Measurements from ENCODE around the gene SH3PXD2A. TPM values are rescaled to one million over a fixed set of nuclear protein-coding genes. Genes with fewer than 3 reads are reported as not detected.

The SH3PXD2A gene
- total and polyA plus RNA-seq, 4 donors, result 23.1 to 41.2 (median 32.7) TPM

DNA sequence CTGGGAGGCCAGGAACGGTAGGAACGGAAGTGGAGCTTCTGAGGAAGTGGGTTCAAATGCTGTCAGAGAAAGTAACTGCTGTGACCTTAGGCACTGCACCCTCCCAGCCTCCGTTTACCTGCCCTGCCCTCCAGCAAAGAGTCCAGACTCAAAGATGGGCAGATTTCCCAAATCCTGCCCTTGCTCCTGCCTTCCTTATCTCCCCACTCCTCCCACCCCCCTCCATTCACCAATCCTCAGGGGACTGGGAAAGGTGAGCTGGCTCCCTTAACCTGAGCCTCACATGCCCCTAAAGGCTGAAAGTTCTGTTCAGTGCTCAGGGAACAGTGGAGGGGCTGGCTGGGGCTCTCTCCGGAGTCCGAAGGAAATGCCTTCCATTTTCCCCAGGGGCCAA is 161.6 kb downstream of the SH3PXD2A start:
- Histone ChIP-seq H3K4me1 (ENCODE audit: control insufficient read depth, insufficient read depth, low read length) (peaks cover 64% of the 10 kb centered on the region), H3K36me3 (ENCODE audit: control insufficient read depth, insufficient read depth, low read length) (no peaks in the 10 kb centered on the region), H3K9me3 (ENCODE audit: control insufficient read depth, insufficient read depth, low read length) (no peaks in the 10 kb centered on the region), H3K27me3 (ENCODE audit: control insufficient read depth, insufficient read depth, low read length) (peaks cover 40% of the 10 kb centered on the region), H3K27ac (ENCODE audit: low read depth, low read length) (no peak overlapping the region), H3K4me3 (ENCODE audit: low read depth, low read length) (peak overlapping the region; percentile 30)
- DNase-seq (ENCODE audit: low read depth in 4 of 6, low spot score in 6 of 6), result no peak
- WGBS (ENCODE audit: insufficient coverage), result 41% methylated on average over 4 of the region's 5 CpGs

DNA sequence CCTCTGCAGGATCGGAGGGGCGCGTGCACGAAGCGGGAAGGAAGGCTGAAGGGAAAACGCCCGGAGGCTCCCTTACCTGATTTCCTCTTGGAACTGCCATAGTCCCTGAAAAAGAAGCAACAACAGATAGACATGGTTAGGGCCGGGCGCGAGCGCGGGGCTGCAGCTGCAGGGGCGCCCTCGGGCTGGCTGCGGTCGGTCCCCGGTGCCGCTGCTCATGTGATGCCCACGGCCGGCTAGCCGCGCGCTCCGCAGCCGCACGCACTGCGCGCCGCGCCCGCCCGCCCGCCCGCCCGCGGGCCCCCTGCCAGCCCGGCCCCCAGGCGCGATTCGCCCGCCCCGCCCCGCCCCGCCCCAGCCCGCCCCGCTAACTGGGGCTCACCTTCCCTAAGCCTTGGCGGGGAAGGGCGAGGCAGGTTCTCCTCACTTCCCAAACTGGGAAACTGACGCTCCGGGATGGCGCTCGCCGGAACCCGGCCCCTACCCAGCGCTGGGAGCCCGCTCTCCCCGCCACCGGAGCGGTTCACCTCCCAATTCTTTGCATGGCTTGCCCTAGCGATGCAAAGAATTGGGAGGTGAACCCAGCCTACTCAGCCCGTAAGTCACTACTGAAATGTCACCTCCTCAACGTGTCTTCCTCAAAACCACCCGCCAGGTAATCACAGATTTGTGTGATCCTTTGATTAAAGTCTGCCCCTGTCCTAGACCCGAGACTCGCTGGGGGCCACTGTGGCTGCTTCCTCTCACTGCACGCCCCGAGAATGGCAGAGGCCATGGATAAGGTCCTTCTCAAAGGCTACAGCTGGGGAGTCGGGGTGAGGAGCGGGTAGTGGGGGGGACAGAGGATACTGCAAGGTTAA is 162.2 kb downstream of the SH3PXD2A start:
- Histone ChIP-seq H3K36me3 (ENCODE audit: control insufficient read depth, insufficient read depth, low read length) (no peaks in the 10 kb centered on the region), H3K4me1 (ENCODE audit: control insufficient read depth, insufficient read depth, low read length) (peaks cover 58% of the 10 kb centered on the region), H3K4me3 (ENCODE audit: low read depth, low read length) (peak overlapping the region; percentile 50), H3K27me3 (ENCODE audit: control insufficient read depth, insufficient read depth, low read length) (peaks cover 39% of the 10 kb centered on the region), H3K27ac (ENCODE audit: low read depth, low read length) (peak overlapping the region; percentile 40), H3K9me3 (ENCODE audit: control insufficient read depth, insufficient read depth, low read length) (no peaks in the 10 kb centered on the region)
- WGBS (ENCODE audit: insufficient coverage), result under 1% methylated on average over 46 of the region's 69 CpGs
- DNase-seq (ENCODE audit: low read depth in 4 of 6, low spot score in 6 of 6), result peak in 2 of 6 donors; percentile 43 to 53

DNA sequence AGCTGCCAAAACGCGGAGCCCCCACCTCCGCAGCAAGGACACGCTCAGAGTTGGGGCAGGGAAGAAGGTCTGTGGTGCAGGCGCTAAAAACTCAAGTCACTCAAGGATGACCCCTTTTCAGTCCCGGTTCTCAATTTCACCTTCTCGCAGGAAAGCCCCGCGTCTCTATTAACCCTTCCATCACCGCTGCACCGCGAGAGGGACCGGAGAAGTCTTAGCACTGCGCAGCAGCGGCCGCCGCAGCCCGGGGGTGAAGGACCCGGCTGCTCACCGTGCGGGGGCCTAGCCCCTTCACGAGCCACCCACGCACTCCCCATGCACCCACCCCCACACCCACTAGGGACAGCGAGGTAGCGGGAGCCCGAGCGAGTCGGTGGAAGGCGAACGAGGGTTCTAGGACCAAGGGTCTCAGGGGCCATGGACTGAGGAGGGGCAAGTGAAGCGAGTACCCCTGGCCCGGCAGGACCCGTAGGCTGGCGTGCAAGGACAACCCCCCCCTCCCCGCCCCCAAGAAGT is 162.9 kb downstream of the SH3PXD2A start:
- Histone ChIP-seq H3K9me3 (ENCODE audit: control insufficient read depth, insufficient read depth, low read length) (no peaks in the 10 kb centered on the region), H3K27me3 (ENCODE audit: control insufficient read depth, insufficient read depth, low read length) (peaks cover 38% of the 10 kb centered on the region), H3K36me3 (ENCODE audit: control insufficient read depth, insufficient read depth, low read length) (no peaks in the 10 kb centered on the region), H3K4me3 (ENCODE audit: low read depth, low read length) (peak overlapping the region; percentile 50), H3K27ac (ENCODE audit: low read depth, low read length) (peak overlapping the region; percentile 40), H3K4me1 (ENCODE audit: control insufficient read depth, insufficient read depth, low read length) (peaks cover 51% of the 10 kb centered on the region)
- WGBS (ENCODE audit: insufficient coverage), result 4% methylated on average over 30 of the region's 35 CpGs
- DNase-seq (ENCODE audit: low read depth in 4 of 6, low spot score in 6 of 6), result peak in 2 of 6 donors; percentile 25 to 26

DNA sequence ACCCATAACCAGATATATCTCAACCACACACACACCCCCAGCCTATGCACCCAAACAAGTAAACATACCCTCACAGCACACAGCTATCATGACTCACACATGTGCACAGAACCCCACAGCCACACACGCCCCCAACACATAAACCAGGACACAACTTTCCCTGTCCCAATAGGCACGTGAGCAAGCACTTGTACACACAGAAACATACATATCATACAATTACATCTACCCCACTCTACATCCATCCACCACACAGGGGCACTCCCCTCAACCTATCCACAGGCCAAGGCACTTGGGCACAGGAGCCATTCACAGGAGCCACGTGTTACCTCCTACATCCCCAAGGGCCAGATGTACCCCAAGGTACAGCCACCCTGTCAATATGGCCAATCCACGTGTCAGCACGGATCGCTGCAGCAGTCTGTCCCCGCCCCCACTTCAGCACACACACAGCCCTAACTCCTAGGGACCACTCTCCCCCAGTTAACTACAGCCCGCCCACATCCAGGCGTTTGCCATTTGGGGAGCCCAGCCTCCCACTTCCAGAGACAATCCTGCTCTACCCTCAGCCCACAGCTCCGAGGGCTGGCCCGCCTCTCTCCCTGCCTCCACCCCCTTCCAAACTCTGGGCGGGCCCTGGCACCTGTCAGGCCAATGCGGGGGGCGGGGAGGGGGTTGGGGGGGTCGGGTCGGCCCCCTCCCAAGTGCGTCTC is 163.5 kb downstream of the SH3PXD2A start:
- Histone ChIP-seq H3K9me3 (ENCODE audit: control insufficient read depth, insufficient read depth, low read length) (no peaks in the 10 kb centered on the region), H3K36me3 (ENCODE audit: control insufficient read depth, insufficient read depth, low read length) (no peaks in the 10 kb centered on the region), H3K4me1 (ENCODE audit: control insufficient read depth, insufficient read depth, low read length) (peaks cover 45% of the 10 kb centered on the region), H3K27me3 (ENCODE audit: control insufficient read depth, insufficient read depth, low read length) (peaks cover 38% of the 10 kb centered on the region), H3K27ac (ENCODE audit: low read depth, low read length) (no peak overlapping the region), H3K4me3 (ENCODE audit: low read depth, low read length) (peak overlapping the region; percentile 50)
- 44% methylated on average over 7 of the region's 17 CpGs for WGBS (ENCODE audit: insufficient coverage)
- no peak for DNase-seq (ENCODE audit: low read depth in 4 of 6, low spot score in 6 of 6)

DNA sequence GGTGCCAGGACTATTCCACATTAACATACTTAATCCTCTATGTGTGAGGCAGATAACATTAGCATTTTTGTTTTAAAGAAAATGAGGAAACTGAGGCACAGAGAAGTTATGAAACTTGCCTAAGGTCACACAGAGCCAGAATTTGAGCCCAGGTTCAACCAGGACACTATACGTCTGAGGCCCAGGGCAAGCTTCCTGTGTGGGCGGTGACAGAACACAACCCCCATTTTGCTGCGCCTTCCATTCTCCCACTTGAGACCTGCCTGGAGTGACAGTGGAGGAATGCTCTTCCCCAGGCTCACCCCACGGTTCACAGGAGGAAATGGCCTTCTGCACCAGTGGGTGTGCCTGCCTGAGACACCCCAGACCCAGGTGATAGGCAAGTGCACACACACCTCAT is 164.1 kb downstream of the SH3PXD2A start:
- WGBS (ENCODE audit: insufficient coverage), result 87% methylated on average over 4 of the region's 4 CpGs
- DNase-seq (ENCODE audit: low read depth in 4 of 6, low spot score in 6 of 6), result no peak
- no peak overlapping the region for H3K27ac ChIP-seq (ENCODE audit: low read depth, low read length)
- H3K27me3 ChIP-seq (ENCODE audit: control insufficient read depth, insufficient read depth, low read length), result peaks cover 37% of the 10 kb centered on the region
- H3K4me1 ChIP-seq (ENCODE audit: control insufficient read depth, insufficient read depth, low read length), result peaks cover 42% of the 10 kb centered on the region
- no peaks in the 10 kb centered on the region for H3K9me3 ChIP-seq (ENCODE audit: control insufficient read depth, insufficient read depth, low read length)
- no peak overlapping the region for H3K4me3 ChIP-seq (ENCODE audit: low read depth, low read length)
- no peaks in the 10 kb centered on the region for H3K36me3 ChIP-seq (ENCODE audit: control insufficient read depth, insufficient read depth, low read length)

DNA sequence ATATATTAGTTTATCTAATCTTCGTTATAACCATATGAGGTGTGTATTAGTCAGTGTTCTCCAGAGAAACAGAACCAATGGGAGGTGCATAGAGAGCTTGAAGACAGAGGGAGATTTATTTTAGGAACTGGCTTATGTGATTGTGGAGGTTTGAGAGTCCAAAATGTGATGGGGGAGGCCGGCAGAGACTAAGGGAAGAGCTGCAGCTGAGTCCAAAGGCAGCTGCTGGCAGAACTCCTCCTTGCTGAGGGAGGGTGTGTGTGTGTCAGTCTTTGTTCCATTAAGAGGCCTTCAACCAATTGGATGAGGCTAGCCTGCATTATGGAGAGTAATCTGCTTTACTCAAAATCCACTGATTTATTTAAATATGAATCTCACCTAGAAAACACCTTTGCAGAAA is 165.1 kb downstream of the SH3PXD2A start:
- WGBS (ENCODE audit: insufficient coverage), result 50% methylated on average over 1 of the region's 2 CpGs
- Histone ChIP-seq H3K27me3 (ENCODE audit: control insufficient read depth, insufficient read depth, low read length) (peaks cover 29% of the 10 kb centered on the region), H3K4me1 (ENCODE audit: control insufficient read depth, insufficient read depth, low read length) (peaks cover 35% of the 10 kb centered on the region), H3K27ac (ENCODE audit: low read depth, low read length) (no peak overlapping the region), H3K36me3 (ENCODE audit: control insufficient read depth, insufficient read depth, low read length) (no peaks in the 10 kb centered on the region), H3K9me3 (ENCODE audit: control insufficient read depth, insufficient read depth, low read length) (no peaks in the 10 kb centered on the region), H3K4me3 (ENCODE audit: low read depth, low read length) (no peak overlapping the region)
- no peak for DNase-seq (ENCODE audit: low read depth in 4 of 6, low spot score in 6 of 6)

DNA sequence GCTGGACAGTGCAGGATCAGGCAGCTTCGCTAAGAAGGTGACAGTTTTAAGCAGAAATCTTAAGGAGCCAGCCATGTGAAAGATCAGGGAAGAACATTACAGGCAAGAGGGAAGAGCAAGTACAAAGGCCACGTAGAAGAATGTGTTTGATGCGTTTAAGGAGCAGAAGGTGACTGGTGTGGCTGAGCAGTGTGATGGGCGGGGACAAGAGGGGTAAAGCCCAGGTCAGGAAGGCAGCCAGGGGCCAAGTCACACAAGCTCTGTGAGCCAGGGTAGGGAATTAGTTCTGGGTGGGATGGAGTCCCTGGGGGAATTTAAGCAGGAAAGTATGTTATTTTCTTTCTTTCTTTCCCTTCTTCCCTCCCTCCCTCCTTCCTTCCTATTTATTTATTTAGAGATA is 166.9 kb downstream of the SH3PXD2A start:
- Histone ChIP-seq H3K4me3 (ENCODE audit: low read depth, low read length) (no peak overlapping the region), H3K36me3 (ENCODE audit: control insufficient read depth, insufficient read depth, low read length) (no peaks in the 10 kb centered on the region), H3K4me1 (ENCODE audit: control insufficient read depth, insufficient read depth, low read length) (peaks cover 22% of the 10 kb centered on the region), H3K27ac (ENCODE audit: low read depth, low read length) (no peak overlapping the region), H3K27me3 (ENCODE audit: control insufficient read depth, insufficient read depth, low read length) (peaks cover 11% of the 10 kb centered on the region), H3K9me3 (ENCODE audit: control insufficient read depth, insufficient read depth, low read length) (no peaks in the 10 kb centered on the region)
- DNase-seq (ENCODE audit: low read depth in 4 of 6, low spot score in 6 of 6), result no peak
- WGBS (ENCODE audit: insufficient coverage), result 43% methylated on average over 4 of the region's 4 CpGs

DNA sequence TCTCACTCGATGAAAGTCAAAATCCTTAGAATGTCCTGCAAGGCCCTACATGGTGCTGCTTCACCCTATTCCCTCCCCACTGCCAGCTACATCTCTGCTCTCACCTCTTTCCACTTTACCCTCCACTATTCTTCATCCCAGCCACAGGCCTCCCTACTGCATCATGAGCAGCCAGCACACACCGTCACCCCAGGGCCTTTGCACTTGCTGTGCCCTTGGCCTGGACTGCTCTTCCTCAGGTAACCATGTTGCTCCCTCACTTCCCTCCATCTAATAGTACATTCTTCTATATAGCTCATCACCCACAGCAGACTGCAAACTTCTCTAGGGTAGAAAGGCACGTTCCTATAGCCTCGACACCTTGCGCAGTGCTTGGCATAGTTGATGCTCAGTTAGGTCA is 167.7 kb downstream of the SH3PXD2A start:
- peaks cover 6% of the 10 kb centered on the region for H3K27me3 ChIP-seq (ENCODE audit: control insufficient read depth, insufficient read depth, low read length)
- no peak overlapping the region for H3K27ac ChIP-seq (ENCODE audit: low read depth, low read length)
- no peak overlapping the region for H3K4me3 ChIP-seq (ENCODE audit: low read depth, low read length)
- WGBS (ENCODE audit: insufficient coverage), result 97% methylated on average over 5 of the region's 5 CpGs
- DNase-seq (ENCODE audit: low read depth in 4 of 6, low spot score in 6 of 6), result no peak
- H3K4me1 ChIP-seq (ENCODE audit: control insufficient read depth, insufficient read depth, low read length), result peaks cover 16% of the 10 kb centered on the region
- no peaks in the 10 kb centered on the region for H3K36me3 ChIP-seq (ENCODE audit: control insufficient read depth, insufficient read depth, low read length)
- H3K9me3 ChIP-seq (ENCODE audit: control insufficient read depth, insufficient read depth, low read length), result no peaks in the 10 kb centered on the region

DNA sequence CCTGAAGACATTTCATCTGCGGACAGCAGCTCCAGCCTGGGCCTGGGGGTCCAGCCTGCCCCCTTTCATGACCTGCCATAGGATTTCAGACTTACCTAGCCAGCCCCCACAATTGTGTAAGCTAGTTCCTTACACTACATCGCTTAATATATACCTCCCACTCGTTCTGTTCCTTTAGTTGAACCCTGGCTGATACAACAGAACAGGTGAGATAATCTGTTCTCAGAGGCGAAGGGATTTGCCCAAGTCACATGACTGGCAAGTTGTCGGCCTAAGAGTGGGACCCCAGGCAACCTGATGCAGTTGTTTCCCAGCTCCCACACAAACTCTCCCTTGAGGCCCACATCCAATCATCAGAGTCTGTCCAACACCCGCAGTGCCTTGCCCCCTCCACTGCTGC is 168.2 kb downstream of the SH3PXD2A start:
- 93% methylated on average over 6 of the region's 6 CpGs for WGBS (ENCODE audit: insufficient coverage)
- DNase-seq (ENCODE audit: low read depth in 4 of 6, low spot score in 6 of 6), result no peak
- Histone ChIP-seq H3K4me3 (ENCODE audit: low read depth, low read length) (no peak overlapping the region), H3K27ac (ENCODE audit: low read depth, low read length) (no peak overlapping the region), H3K9me3 (ENCODE audit: control insufficient read depth, insufficient read depth, low read length) (no peaks in the 10 kb centered on the region), H3K4me1 (ENCODE audit: control insufficient read depth, insufficient read depth, low read length) (peaks cover 12% of the 10 kb centered on the region), H3K36me3 (ENCODE audit: control insufficient read depth, insufficient read depth, low read length) (no peaks in the 10 kb centered on the region), H3K27me3 (ENCODE audit: control insufficient read depth, insufficient read depth, low read length) (peaks cover 2% of the 10 kb centered on the region)

Measured in spinal cord (tissue), 10 donors.